Liver (tissue), 3 donors: Measurements from ENCODE around the gene SEMA7A.

Source experiments
- CTCF ChIP-seq: fragments of 150-350 bp; IDR thresholded peaks from 2 replicates; pipeline ENCODE4 v1.5.1; 2017; ENCODE audit warnings: improper control_type of control experiment, low read depth, low read length; ENCODE audit not compliant: missing input control
- EGR1 ChIP-seq, 2 donors: IDR thresholded peaks; 2 replicates each; pipeline ENCODE4 v1.6.1; 2016 to 2018; ENCODE audit warnings: antibody characterized with exemption in 2 of 2, low read depth in 2 of 2
- FOXA1 ChIP-seq: IDR thresholded peaks from 2 replicates; pipeline ENCODE4 v1.6.1; 2016; ENCODE audit warnings: antibody characterized with exemption
- MAX ChIP-seq: IDR thresholded peaks from 2 replicates; pipeline ENCODE4 v1.6.1; 2016; ENCODE audit warnings: antibody characterized with exemption
- RAD21 ChIP-seq, 2 donors: IDR thresholded peaks; 2 replicates each; pipeline ENCODE4 v1.6.1; 2016; ENCODE audit warnings: antibody characterized with exemption in 2 of 2, mild to moderate bottlenecking in 2 of 2
- RXRA ChIP-seq, 2 donors: IDR thresholded peaks; 2 replicates each; pipeline ENCODE4 v1.6.1; 2017 to 2018; ENCODE audit warnings: antibody characterized with exemption in 2 of 2, mild to moderate bottlenecking in 1 of 2
- SP1 ChIP-seq: IDR thresholded peaks from 2 replicates; pipeline ENCODE4 v1.6.1; 2018; ENCODE audit warnings: antibody characterized with exemption, mild to moderate bottlenecking
- TAF1 ChIP-seq: conservative IDR thresholded peaks from 2 replicates; pipeline ENCODE4 v1.6.1; 2016; ENCODE audit warnings: antibody characterized with exemption, mild to moderate bottlenecking
- YY1 ChIP-seq: IDR thresholded peaks from 2 replicates; pipeline ENCODE4 v1.6.1; 2016; ENCODE audit warnings: antibody characterized with exemption, mild to moderate bottlenecking
- ZBTB33 ChIP-seq: IDR thresholded peaks from 2 replicates; pipeline ENCODE4 v1.6.1; 2016; ENCODE audit warnings: antibody characterized with exemption
- TF ChIP-seq, protein P1 (sequence below): IDR thresholded peaks from 2 replicates; pipeline ENCODE4 v1.6.1; 2016; ENCODE audit warnings: antibody characterized with exemption, mild to moderate bottlenecking
- TF ChIP-seq, protein P2 (sequence below): IDR thresholded peaks from 2 replicates; pipeline ENCODE4 v1.6.1; 2016; ENCODE audit warnings: antibody characterized with exemption
- donor health status: healthy.
- donor health status: healthy.

DNA sequence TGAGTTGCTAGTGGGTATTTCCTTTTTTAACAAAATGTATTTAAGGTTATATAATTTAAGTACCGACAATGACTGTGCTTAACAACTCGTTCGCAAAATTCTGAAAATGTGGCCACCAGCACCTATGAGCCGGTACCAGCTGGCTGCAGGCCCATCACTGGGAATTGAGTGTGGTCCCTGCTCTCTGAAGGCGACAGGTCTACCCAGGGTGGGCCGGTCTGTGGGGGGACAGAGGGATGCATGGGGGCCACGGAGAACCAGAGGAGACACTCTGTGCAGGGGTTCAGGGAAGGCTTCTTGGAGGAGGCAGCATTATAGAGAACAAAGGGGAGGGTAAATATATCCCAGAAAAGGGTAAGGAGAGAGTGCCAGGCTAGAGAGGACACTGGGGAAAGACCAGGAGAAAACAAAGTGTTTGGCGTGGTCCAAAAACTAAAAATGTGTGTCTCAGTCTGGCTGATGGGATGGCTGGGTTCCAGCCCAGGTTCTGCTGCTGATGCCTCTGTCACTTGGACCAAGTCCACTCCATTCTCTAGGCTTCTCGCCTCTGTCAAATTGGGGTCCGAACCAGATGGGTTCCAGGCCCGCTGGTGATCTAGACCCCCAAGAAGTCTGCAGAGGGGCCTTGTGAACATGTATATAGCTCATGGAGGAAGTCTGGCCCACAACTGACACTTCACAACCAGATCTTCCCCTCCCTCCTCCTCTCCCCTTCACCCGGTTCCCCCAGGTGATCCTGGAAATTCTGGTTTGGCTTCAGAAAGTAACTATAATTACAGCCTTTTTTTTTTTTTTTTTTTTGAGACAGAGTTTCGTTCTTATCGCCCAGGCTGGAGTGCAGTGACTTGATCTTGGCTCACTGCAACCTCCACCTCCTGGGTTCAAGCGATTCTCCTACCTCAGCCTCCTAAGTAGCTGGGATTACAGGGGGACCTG lies 55.7 kb downstream of the SEMA7A start:
- TF ChIP-seq CTCF, result no peak
- no peak for TF ChIP-seq FOXA1
- TF ChIP-seq SP1, result no peak
- no peak for TF ChIP-seq ZBTB33
- TF ChIP-seq EGR1 (IDR thresholded peaks at IDR 0.05; ENCODE audit: low read depth in 2 of 2), result no peak
- TF ChIP-seq RXRA (IDR thresholded peaks at IDR 0.05), result no peak
- no peak for TF ChIP-seq MAX
- TF ChIP-seq, protein P1, sequence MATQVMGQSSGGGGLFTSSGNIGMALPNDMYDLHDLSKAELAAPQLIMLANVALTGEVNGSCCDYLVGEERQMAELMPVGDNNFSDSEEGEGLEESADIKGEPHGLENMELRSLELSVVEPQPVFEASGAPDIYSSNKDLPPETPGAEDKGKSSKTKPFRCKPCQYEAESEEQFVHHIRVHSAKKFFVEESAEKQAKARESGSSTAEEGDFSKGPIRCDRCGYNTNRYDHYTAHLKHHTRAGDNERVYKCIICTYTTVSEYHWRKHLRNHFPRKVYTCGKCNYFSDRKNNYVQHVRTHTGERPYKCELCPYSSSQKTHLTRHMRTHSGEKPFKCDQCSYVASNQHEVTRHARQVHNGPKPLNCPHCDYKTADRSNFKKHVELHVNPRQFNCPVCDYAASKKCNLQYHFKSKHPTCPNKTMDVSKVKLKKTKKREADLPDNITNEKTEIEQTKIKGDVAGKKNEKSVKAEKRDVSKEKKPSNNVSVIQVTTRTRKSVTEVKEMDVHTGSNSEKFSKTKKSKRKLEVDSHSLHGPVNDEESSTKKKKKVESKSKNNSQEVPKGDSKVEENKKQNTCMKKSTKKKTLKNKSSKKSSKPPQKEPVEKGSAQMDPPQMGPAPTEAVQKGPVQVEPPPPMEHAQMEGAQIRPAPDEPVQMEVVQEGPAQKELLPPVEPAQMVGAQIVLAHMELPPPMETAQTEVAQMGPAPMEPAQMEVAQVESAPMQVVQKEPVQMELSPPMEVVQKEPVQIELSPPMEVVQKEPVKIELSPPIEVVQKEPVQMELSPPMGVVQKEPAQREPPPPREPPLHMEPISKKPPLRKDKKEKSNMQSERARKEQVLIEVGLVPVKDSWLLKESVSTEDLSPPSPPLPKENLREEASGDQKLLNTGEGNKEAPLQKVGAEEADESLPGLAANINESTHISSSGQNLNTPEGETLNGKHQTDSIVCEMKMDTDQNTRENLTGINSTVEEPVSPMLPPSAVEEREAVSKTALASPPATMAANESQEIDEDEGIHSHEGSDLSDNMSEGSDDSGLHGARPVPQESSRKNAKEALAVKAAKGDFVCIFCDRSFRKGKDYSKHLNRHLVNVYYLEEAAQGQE, result no peak
- TF ChIP-seq, protein P2, sequence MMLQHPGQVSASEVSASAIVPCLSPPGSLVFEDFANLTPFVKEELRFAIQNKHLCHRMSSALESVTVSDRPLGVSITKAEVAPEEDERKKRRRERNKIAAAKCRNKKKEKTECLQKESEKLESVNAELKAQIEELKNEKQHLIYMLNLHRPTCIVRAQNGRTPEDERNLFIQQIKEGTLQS, result no peak
- no peak for TF ChIP-seq RAD21 (IDR thresholded peaks at IDR 0.05)
- TF ChIP-seq TAF1, result no peak
- no peak for TF ChIP-seq YY1
